K562 (cell line): ENCODE results near the gene RSPH1. TPM values are rescaled to one million over a fixed set of nuclear protein-coding genes. Genes with fewer than 3 reads are reported as not detected.
A peak's percentile ranks its signal among the peaks of the same experiment; 100 is the strongest.

Source experiments
- ATAC-seq: fragments of 200-7000 bp; cut with Tn5 transposase; 3 replicates; pipeline ENCODE4 v1.9.1; 2020; ENCODE audit warnings: moderate library complexity
- BruUV-seq: library from RNA; stranded (reverse); fragments of 400-500 nt; replicated peaks from 2 replicates; lab custom pipeline; 2021; lab: Mats Ljungman, UMichigan
- CTCF ChIA-PET: fragments of 300-600 bp; formaldehyde crosslinking; extraction: SDS; loops from one replicate; lab custom pipeline; 2021; ENCODE audit warnings: low intra/inter-chr PET ratio; lab: Yijun Ruan, JAX
- POLR2A ChIA-PET: fragments of 300-600, 350-650 bp; sonication (Branson Sonifier 250); formaldehyde crosslinking; extraction: SDS; loops from one replicate; lab custom pipeline; 2021; ENCODE audit warnings: antibody characterized with exemption, inconsistent platforms; lab: Yijun Ruan, JAX
- DNase-seq, 4 experiments: peaks; one replicate each; pipeline versions ENCODE4 v3.0.0 to v3.0.0-alpha.2; 2011 to 2018; ENCODE audit warnings: low spot score in 3 of 4, mixed read lengths in 3 of 4; ENCODE audit errors: extremely low read depth in 1 of 4
- FAIRE-seq: peaks from 2 replicates; lab custom pipeline; 2011; peaks lifted over from hg19 to GRCh38; lab: Jason Lieb, UNC
- H2AFZ ChIP-seq: 2 replicates; pipeline ENCODE4 v1.6.0; 2011; ENCODE audit warnings: low read depth, low read length, control low read depth, inconsistent platforms
- H3K27ac ChIP-seq: fragments of 200-600 bp; 3 replicates; pipeline ENCODE4 v1.8.0; 2011; ENCODE audit warnings: low read depth, mild to moderate bottlenecking, control low read depth, inconsistent platforms, low read length, moderate library complexity, mixed read lengths; ENCODE audit errors: extremely low read depth
- H3K27me3 ChIP-seq, 2 experiments: fragments of 300-600 bp in 1 of 2; 2 replicates in 1 of 2; 3 replicates in 1 of 2; pipeline versions ENCODE4 v1.6.0 to v1.8.0; 2011; ENCODE audit warnings: inconsistent platforms in 2 of 2, low read length in 2 of 2, mild to moderate bottlenecking in 1 of 2, mixed read lengths in 1 of 2, moderate library complexity in 1 of 2; ENCODE audit not compliant: control insufficient read depth in 2 of 2, insufficient read depth in 2 of 2
- H3K36me3 ChIP-seq: fragments of 300-600 bp; 3 replicates; pipeline ENCODE4 v1.8.0; 2011; ENCODE audit warnings: mild to moderate bottlenecking, low read length, inconsistent platforms; ENCODE audit not compliant: control insufficient read depth, insufficient read depth
- H3K4me1 ChIP-seq, 2 experiments: fragments of 200-600 bp in 1 of 2; replicated peaks in 1 of 2; 2 replicates in 1 of 2; 3 replicates in 1 of 2; pipeline versions ENCODE4 v1.5.1 to v1.8.0; 2011; ENCODE audit warnings: inconsistent platforms in 2 of 2, low read length in 2 of 2, mild to moderate bottlenecking in 1 of 2, mixed read lengths in 1 of 2, moderate library complexity in 1 of 2; ENCODE audit not compliant: control insufficient read depth in 2 of 2, insufficient read depth in 2 of 2
- H3K4me2 ChIP-seq: 2 replicates; pipeline ENCODE4 v1.6.1; 2011; ENCODE audit warnings: low read length, control low read depth, inconsistent platforms, mixed read lengths; ENCODE audit not compliant: insufficient read depth
- H3K4me3 ChIP-seq: fragments of 200-600 bp; sonication (generic), shearing (Covaris generic); 2 replicates; pipeline ENCODE4 v1.5.1; 2016; ENCODE audit warnings: control low read depth, inconsistent platforms
- H3K79me2 ChIP-seq: fragments of 200-600 bp; 3 replicates; pipeline ENCODE4 v1.8.0; 2011; ENCODE audit warnings: low read length, inconsistent platforms; ENCODE audit not compliant: control insufficient read depth, insufficient read depth
- H3K9ac ChIP-seq, 2 experiments: 2 replicates each; pipeline versions ENCODE4 v1.6.0 to v1.6.1; 2011; ENCODE audit warnings: low read depth in 2 of 2, low read length in 2 of 2, control low read depth in 1 of 2, inconsistent platforms in 1 of 2, mild to moderate bottlenecking in 1 of 2, mixed read lengths in 1 of 2; ENCODE audit not compliant: insufficient read depth in 1 of 2
- H3K9me1 ChIP-seq: one replicate; pipeline ENCODE4 v1.6.0; 2011; ENCODE audit warnings: inconsistent platforms, mild to moderate bottlenecking, low read length, moderate library complexity; ENCODE audit not compliant: control insufficient read depth, insufficient read depth
- H3K9me3 ChIP-seq: replicated peaks from 2 replicates; pipeline ENCODE4 v1.5.1; 2011; ENCODE audit warnings: low read depth, low read length, inconsistent platforms; ENCODE audit not compliant: control insufficient read depth, insufficient read depth
- H4K20me1 ChIP-seq: replicated peaks from 2 replicates; pipeline ENCODE4 v1.6.1; 2011; ENCODE audit warnings: low read length, inconsistent platforms, mixed read lengths; ENCODE audit not compliant: control insufficient read depth, insufficient read depth
- E2F6 ChIP-seq, 2 experiments: IDR thresholded peaks; 2 replicates each; pipeline ENCODE4 v1.6.1; 2011; ENCODE audit warnings: borderline replicate concordance in 1 of 2, control low read depth in 1 of 2, low read depth in 1 of 2, low read length in 1 of 2, mild to moderate bottlenecking in 1 of 2, mixed read lengths in 1 of 2, moderate library complexity in 1 of 2; ENCODE audit not compliant: insufficient read depth in 1 of 2, insufficient read length in 1 of 2, poor library complexity in 1 of 2, severe bottlenecking in 1 of 2; ENCODE audit errors: extremely low read depth in 1 of 2
- L3MBTL2 ChIP-seq: fragments of 450-650 bp; IDR thresholded peaks from 2 replicates; pipeline ENCODE4 v1.6.1; 2016; ENCODE audit warnings: mild to moderate bottlenecking, moderate library complexity
- MGA ChIP-seq: fragments of 450-650 bp; IDR thresholded peaks from 2 replicates; pipeline ENCODE4 v1.6.1; 2016; ENCODE audit warnings: mild to moderate bottlenecking, moderate library complexity
- NR2C1 ChIP-seq, 2 experiments: fragments of 450-650 bp; IDR thresholded peaks; 2 replicates each; pipeline ENCODE4 v1.6.1; 2017; ENCODE audit warnings: mild to moderate bottlenecking in 2 of 2, antibody characterized with exemption in 1 of 2, inconsistent platforms in 1 of 2, missing compliant biosample characterization in 1 of 2, missing genetic modification characterization in 1 of 2
- WGBS: fragments of 100-300 bp; shearing (Covaris generic); methylation state at CpG from one replicate; pipeline ENCODE4 v1.1.6; 2016; ENCODE audit warnings: low coverage, mixed read lengths; ENCODE audit not compliant: insufficient coverage; ENCODE audit errors: missing lambda C conversion rate; 5-methylcytosine and 5-hydroxymethylcytosine counted together
- in situ Hi-C: fragments of 300-500 bp; cut with MboI; formaldehyde crosslinking; loops from 4 replicates; pipeline ENCODE4 v1.15.0; 2018; ENCODE audit warnings: inconsistent platforms, mixed read lengths
- intact Hi-C: fragments of 100-400 bp; cut with micrococcal nuclease; formaldehyde crosslinking; loops from 2 replicates; pipeline ENCODE4 v1.14.2; 2022
- polyA plus RNA-seq, 8 experiments: library from polyadenylated mRNA; depleted of rRNA in 4 of 8; stranded (reverse) in 5 of 8; unstranded in 3 of 8; fragments of >200 nt; fragmentation: Nextera tagmentation in 2 of 8; fragmentation: Illumina TruSeq in 1 of 8; extraction: Ambion mirVana in 2 of 8; extraction: Trizol in 1 of 8; gene quantifications; 2 replicates each; pipeline versions ENCODE4 v1.2.1 to v1.2.3, GENCODE V29; 2011 to 2014; ENCODE audit warnings: inconsistent platforms in 1 of 8, missing spikeins in 1 of 8
- total RNA-seq, 7 experiments: library from RNA; depleted of rRNA in 6 of 7; stranded (reverse); fragments of >200 nt in 6 of 7; fragmentation: Illumina TruSeq in 2 of 7; extraction: Trizol in 2 of 7; gene quantifications; 2 replicates each; pipeline versions ENCODE4 v1.2.1 to v1.2.3, GENCODE V29; 2011 to 2021; ENCODE audit warnings: low replicate concordance in 1 of 7

The RSPH1 gene
- total and polyA plus RNA-seq, 9 of the 15 experiments (the other 6 are each of a cell fraction or from before 2014, with no cell fraction given): 0.17 TPM; not detected in 8

GRCh38 chr21:42493109-42494060 lies 2.6 kb downstream of the RSPH1 start:
- intact Hi-C loops: no loop called here
- Histone ChIP-seq H3K27me3 (peaks cover 23 to 38% of the 10 kb centered on the region in 2 experiments), H3K36me3 (no peaks in the 10 kb centered on the region), H3K27ac (no peak overlapping the region), H2AFZ (no peak overlapping the region), H3K4me3 (no peak overlapping the region), H4K20me1 (no peaks in the 10 kb centered on the region), H3K9me1 (no peaks in the 10 kb centered on the region), H3K9ac (no peak overlapping the region), H3K9me3 (no peaks in the 10 kb centered on the region), H3K4me2 (no peak overlapping the region; the same call in 1 of the 2 replicates), H3K79me2 (no peaks in the 10 kb centered on the region), H3K4me1 (peaks cover 15 to 20% of the 10 kb centered on the region in 2 experiments; a peak in 4 of 5 replicates)
- no TSS peak for BruUV-seq
- ChIA-PET POLR2A (interaction anchor here (1.0 kb wide), 1 partner anchor 11 kb away, joined by 4 read pairs; no protein-coding TSS in a partner anchor), CTCF (no interaction called here)
- 12% methylated on average over 13 of the region's 13 CpGs for WGBS
- no peak for DNase-seq
- in situ Hi-C loops: no loop called here
- FAIRE-seq: peak; percentile 26
- ATAC-seq: no peak
- TF ChIP-seq E2F6 (IDR thresholded peaks at IDR 0.05; ENCODE audit: borderline replicate concordance in 1 of 2, extremely low read depth in 1 of 2, insufficient read depth in 1 of 2, insufficient read length in 1 of 2, low read depth in 1 of 2, low read length in 1 of 2, poor library complexity in 1 of 2, severe bottlenecking in 1 of 2) (peak in 1 of 2 experiments; percentile 75), MGA (0 out of 2 replicates have a peak, but pooled peaks have one; percentile 22), NR2C1 (IDR thresholded peaks at IDR 0.05) (no peak), NR2C1 (tag; IDR thresholded peaks at IDR 0.05) (0 out of 2 replicates have a peak, but pooled peaks have one; percentile 38), L3MBTL2 (peak; percentile 34; the same call in 1 of the 2 replicates)
